RWPE1 (cell line): ENCODE measurements around the gene PLOD1.
"Not testable (repeated sequence)": the region's sequence is repeated elsewhere in the genome, so short reads cannot be mapped to it uniquely, and the experiment has no call there.

Source experiments
- CTCF ChIA-PET: fragments of 350-600 bp; sonication (Branson Sonifier 250); formaldehyde crosslinking; extraction: SDS; loops from one replicate; lab custom pipeline; 2021; lab: Yijun Ruan, JAX
- POLR2A ChIA-PET: fragments of 400-600 bp; formaldehyde crosslinking; extraction: SDS; loops from one replicate; lab custom pipeline; 2020; ENCODE audit warnings: antibody characterized with exemption; ENCODE audit not compliant: low non-redundant PET; lab: Yijun Ruan, JAX
- DNase-seq: peaks from one replicate; pipeline ENCODE4 v3.0.0; 2012; ENCODE audit warnings: low spot score
- H3K27ac ChIP-seq: fragments of 450-650 bp; 2 replicates; pipeline ENCODE4 v1.5.1; 2017
- TF ChIP-seq, protein P1 (sequence below): fragments of 450-650 bp; conservative IDR thresholded peaks from 2 replicates; pipeline ENCODE4 v1.5.1; 2017; ENCODE audit warnings: low read depth, mild to moderate bottlenecking

The PLOD1 gene

DNA sequence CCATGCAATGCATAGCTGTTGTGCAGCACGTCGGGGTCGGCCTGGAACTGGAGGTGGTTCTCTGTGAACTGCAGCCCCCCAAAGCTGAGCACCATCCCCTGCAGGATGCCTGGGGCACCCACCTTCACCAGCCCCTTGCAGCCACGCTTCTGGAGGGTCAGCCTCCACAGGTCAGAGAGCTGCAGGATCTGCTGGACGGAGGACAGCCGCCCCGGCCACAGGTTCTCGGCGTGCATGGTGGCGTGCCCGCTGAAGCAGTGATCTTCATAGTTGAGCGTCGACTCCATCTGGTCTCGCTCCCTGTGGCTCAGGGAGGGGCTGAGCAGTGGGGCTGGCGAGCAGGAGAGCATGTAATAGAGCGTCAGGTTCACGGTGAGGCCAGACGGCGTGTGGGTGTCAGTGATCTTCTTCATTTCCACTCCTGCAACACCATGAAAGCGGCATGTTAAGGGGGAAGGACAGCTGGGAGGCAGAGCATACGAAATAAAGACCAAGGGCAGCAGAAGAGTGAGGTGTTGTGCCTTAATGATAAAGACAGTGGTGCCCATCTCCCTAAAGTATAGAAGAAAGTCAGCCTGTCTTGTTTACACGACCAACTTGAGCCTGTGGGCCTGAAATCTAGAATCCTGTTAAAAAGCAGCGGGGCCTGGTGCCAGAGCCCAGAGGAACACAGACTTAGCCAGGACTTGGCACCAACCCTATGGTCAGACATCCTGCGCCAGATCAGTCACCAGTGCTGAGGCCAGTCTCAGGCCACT is 11.3 kb upstream of the PLOD1 start:
- ChIA-PET POLR2A (no interaction called here), CTCF (no interaction called here)
- TF ChIP-seq, protein P1, sequence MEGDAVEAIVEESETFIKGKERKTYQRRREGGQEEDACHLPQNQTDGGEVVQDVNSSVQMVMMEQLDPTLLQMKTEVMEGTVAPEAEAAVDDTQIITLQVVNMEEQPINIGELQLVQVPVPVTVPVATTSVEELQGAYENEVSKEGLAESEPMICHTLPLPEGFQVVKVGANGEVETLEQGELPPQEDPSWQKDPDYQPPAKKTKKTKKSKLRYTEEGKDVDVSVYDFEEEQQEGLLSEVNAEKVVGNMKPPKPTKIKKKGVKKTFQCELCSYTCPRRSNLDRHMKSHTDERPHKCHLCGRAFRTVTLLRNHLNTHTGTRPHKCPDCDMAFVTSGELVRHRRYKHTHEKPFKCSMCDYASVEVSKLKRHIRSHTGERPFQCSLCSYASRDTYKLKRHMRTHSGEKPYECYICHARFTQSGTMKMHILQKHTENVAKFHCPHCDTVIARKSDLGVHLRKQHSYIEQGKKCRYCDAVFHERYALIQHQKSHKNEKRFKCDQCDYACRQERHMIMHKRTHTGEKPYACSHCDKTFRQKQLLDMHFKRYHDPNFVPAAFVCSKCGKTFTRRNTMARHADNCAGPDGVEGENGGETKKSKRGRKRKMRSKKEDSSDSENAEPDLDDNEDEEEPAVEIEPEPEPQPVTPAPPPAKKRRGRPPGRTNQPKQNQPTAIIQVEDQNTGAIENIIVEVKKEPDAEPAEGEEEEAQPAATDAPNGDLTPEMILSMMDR = no peak
- H3K27ac ChIP-seq = peak overlapping the region; percentile 65
- DNase-seq = no peak

DNA sequence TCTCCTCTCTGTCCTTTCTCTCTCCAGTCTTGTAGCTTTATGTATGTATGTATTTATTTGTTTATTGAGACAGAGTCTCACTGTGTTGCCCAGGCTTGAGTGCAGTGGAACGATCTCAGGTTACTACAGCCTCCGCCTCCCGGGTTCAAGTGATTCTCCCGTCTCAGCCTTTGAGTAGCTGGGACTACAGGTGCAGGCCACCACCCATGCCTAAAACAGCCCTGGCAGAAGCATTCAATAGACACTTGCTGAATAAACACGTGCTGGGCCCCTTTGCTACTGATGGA is 10.7 kb upstream of the PLOD1 start:
- no peak for DNase-seq
- ChIA-PET CTCF (no interaction called here), POLR2A (no interaction called here)
- peak overlapping the region; percentile 65 for H3K27ac ChIP-seq
- TF ChIP-seq, protein P1 = no peak

DNA sequence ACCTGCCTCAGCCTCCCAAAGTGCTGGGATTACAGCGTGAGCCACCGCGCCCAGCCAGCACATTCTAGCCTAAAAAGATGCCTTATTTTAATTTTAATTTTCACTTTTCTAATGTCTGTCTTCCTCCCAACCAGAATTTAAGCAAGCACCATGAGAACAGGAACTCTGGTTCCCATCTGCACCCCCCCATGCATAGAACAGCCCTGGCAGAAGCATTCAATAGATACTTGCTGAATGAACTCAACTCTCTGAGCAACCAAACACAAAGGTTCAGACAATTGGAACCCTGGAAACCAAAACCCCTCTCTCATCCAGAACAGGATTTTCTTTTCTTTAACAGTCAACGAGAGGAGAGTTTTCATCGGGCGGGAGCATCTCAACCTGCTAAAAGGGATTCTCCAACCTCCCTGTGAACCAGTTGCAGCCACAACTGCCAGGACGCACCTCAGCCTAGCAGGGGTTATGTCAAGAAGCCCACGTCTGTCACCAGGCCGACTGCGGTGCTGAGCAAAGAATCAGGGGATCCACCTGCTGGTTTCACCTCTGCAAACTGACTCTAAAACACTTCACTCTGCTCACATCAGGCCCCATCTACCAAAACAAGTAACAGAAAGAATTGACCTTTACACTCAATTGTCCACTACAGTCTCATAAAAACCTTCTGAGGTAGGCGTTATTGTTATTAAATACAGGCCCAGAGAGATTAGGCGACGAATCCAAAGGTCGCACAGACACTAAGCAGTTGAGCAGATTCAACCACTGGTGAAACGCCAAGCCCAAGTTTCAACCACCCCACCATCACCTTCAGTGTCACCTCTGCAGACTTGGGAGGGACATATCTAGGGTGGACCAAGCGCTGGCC is 10.0 kb upstream of the PLOD1 start:
- CTCF ChIA-PET = no interaction called here
- POLR2A ChIA-PET = interaction anchor here (0.5 kb wide), 1 partner anchor 16 kb away, joined by 3 read pairs; no protein-coding TSS in a partner anchor
- no peak for DNase-seq
- TF ChIP-seq, protein P1 = no peak
- peak overlapping the region; percentile 65 for H3K27ac ChIP-seq

DNA sequence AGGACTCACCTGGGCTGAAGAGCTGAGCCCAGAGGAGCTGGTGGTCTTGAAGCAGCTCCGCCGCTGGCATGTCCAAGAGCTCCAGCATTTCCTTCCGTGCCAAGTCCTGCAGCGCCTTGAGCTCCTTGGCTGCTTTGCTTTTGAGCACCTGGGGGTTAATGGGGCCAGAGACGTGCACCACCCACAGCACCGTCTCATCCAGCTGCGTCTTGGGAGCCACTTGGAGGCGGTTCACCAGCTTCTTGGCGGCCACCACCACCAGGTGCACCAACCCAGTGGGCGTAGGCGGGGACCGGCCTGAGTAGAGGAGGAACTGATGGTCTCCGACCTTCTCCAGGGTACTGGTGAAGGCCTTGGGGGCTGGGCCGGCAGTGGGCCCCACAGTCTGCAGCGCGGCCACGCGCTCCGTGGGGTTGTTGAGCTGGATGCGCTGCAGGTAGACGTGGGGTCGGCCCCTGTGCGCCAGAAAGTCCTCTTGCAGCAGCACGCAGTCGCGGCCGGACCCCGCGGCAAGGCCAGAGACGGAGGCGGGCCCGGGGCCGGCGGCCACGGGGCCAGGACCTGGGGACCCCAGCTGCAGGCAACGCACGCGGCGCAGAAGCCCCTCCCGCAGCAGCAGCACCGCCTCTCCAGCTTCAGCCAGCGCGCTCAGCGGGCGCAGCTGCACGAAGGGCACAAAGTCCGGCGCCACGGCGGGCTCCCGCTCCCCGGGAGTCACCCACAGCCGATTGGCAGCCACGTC is 9.2 kb upstream of the PLOD1 start:
- POLR2A ChIA-PET = interaction anchor here (0.5 kb wide), 1 partner anchor 16 kb away, joined by 3 read pairs; no protein-coding TSS in a partner anchor
- CTCF ChIA-PET, DNase-seq: not testable (repeated sequence)
- peak overlapping the region; percentile 78 for H3K27ac ChIP-seq

DNA sequence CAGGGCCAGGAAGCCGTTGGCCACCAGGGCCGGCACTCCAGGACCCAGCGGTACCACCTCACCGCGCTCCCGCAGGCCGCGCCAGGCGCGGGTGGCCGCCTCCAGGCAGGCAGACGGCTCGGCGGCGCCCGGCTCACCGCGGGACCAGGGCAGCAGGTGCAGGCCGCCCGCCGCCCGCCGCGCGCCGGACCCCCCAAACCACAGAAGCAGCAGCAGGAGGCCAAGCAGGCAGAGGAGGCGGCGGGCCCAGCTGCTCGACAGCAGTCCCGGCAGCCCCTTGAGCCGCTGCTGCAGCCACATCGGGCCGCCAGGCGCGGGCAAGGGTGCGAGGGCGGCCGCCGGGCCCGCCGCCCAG is 8.6 kb upstream of the PLOD1 start:
- no peak for DNase-seq
- TF ChIP-seq, protein P1 = no peak
- peak overlapping the region; percentile 78 for H3K27ac ChIP-seq
- CTCF ChIA-PET = interaction anchor here (0.6 to 1.0 kb wide), 2 partner anchors 16 to 18 kb away, joined by 3 to 4 read pairs; no protein-coding TSS in a partner anchor
- POLR2A ChIA-PET = interaction anchor here (1.0 kb wide), 1 partner anchor 119 kb away, joined by 3 read pairs; no protein-coding TSS in a partner anchor

DNA sequence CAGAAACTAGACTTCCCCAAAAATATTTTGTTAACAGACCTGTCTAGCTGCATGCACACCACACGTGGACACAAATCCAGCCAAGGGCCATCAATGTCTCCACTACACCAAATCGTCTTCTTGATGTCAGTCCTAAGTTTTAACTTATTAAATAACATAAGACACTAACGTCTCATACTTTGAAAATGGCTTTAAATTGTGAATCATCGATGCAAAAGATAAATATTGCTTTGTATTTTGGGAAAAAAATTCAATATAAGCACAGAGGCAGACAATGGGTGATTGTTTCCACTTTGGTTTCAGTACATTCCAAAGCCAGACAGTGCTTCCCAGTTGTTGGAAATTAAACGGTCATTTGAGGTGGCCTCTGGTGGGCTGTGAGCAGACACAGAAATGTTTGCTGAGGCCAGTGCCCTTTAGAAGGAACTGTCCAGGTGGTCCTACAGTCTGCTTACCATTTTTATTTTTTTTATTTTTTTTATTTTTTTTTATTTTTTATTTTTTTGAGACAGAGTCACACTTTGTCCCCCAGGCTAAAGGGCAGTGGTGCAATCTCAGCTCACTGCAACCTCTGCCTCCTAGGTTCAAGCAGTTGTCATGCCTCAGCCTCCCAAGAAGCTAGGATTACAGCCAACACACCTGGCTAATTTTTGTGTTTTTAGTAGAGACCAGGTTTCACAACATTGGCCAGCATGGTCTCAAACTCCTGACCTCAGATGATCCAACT is 6.5 kb upstream of the PLOD1 start:
- ChIA-PET POLR2A (interaction anchor here (0.6 kb wide), 1 partner anchor 665 kb away, joined by 3 read pairs; no protein-coding TSS in a partner anchor), CTCF (no interaction called here)
- H3K27ac ChIP-seq = peak overlapping the region; percentile 78
- TF ChIP-seq, protein P1 = no peak
- DNase-seq = no peak
